ENCODE measurements around the gene RAN. TPM values are rescaled to one million over a fixed set of nuclear protein-coding genes. Genes with fewer than 3 reads are reported as not detected.

RAN gene
- total RNA-seq, 1 experiment from 2014 or later: 894 TPM

DNA sequence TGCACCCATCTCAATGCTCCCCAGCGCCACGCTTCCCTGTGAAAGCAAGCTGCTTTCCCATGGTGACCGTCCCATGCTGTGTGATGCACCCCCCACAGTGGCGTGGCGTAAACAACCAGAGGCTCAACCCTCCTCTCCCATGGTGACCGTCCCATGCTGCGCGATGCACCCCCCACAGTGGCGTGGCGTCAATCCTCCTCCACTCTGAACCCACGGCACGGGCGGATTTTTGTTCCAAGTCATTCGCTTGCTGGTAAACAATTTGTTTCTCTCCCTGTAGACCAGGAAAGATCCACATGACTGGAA is 41.7 kb upstream of the RAN start:
- no peak overlapping the region for H2AFZ ChIP-seq
- H3K79me2 ChIP-seq (ENCODE audit: low read depth): no peaks in the 10 kb centered on the region
- H3K9me3 ChIP-seq (ENCODE audit: insufficient read depth, low read depth): no peaks in the 10 kb centered on the region
- ChIA-PET POLR2A (ENCODE audit: unreplicated experiment) (no interaction called here), CTCF (no interaction called here)
- H3K27ac ChIP-seq: no peak overlapping the region
- no peak overlapping the region for H3K4me3 ChIP-seq
- H3K4me2 ChIP-seq: no peak overlapping the region
- no peaks in the 10 kb centered on the region for H3F3A ChIP-seq (ENCODE audit: insufficient read depth, low read depth)
- H3K9me2 ChIP-seq (ENCODE audit: insufficient read depth): no peaks in the 10 kb centered on the region
- H4K20me1 ChIP-seq (ENCODE audit: insufficient read depth): no peaks in the 10 kb centered on the region
- no TSS peak for BruUV-seq (replicated peaks)
- TF ChIP-seq, protein P1, sequence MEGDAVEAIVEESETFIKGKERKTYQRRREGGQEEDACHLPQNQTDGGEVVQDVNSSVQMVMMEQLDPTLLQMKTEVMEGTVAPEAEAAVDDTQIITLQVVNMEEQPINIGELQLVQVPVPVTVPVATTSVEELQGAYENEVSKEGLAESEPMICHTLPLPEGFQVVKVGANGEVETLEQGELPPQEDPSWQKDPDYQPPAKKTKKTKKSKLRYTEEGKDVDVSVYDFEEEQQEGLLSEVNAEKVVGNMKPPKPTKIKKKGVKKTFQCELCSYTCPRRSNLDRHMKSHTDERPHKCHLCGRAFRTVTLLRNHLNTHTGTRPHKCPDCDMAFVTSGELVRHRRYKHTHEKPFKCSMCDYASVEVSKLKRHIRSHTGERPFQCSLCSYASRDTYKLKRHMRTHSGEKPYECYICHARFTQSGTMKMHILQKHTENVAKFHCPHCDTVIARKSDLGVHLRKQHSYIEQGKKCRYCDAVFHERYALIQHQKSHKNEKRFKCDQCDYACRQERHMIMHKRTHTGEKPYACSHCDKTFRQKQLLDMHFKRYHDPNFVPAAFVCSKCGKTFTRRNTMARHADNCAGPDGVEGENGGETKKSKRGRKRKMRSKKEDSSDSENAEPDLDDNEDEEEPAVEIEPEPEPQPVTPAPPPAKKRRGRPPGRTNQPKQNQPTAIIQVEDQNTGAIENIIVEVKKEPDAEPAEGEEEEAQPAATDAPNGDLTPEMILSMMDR (conservative IDR thresholded peaks at IDR 0.05): no peak
- TF ChIP-seq EZH2 (IDR thresholded peaks at IDR 0.05; ENCODE audit: low read depth): no peak
- peaks cover 4% of the 10 kb centered on the region; the same call in 1 of the 2 replicates for H3K4me1 ChIP-seq (replicated peaks; ENCODE audit: insufficient read depth)
- no peak for DNase-seq
- no peaks in the 10 kb centered on the region for H3K36me3 ChIP-seq (ENCODE audit: low read depth)
- H3K27me3 ChIP-seq (ENCODE audit: insufficient read depth, low read depth): no peaks in the 10 kb centered on the region
- intact Hi-C loops (cut with micrococcal nuclease; ENCODE audit: unreplicated experiment): no loop called here

DNA sequence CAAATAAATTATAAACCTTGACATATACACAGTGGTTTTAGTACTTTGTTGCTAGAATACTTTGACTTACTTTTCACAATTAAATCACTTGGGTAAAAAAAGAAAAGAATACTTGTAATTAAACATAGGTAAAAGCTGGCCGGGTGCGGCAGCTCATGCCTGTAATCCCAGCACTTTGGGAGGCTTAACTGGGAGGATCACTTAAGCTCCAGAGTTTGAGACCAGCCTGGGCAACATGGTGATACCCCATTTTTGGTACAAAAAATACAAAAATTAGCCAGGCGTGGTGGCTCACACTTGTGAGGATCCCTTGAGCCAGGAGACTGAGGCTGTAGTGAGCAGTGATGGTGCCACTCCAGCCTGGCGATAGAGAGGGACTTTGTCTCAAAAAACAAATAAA is 40.6 kb upstream of the RAN start:
- intact Hi-C loops (cut with micrococcal nuclease; ENCODE audit: unreplicated experiment): no loop called here
- H3K4me3 ChIP-seq: no peak overlapping the region
- no peaks in the 10 kb centered on the region for H3K79me2 ChIP-seq (ENCODE audit: low read depth)
- no peak overlapping the region for H2AFZ ChIP-seq
- no peaks in the 10 kb centered on the region for H3F3A ChIP-seq (ENCODE audit: insufficient read depth, low read depth)
- H4K20me1 ChIP-seq (ENCODE audit: insufficient read depth): no peaks in the 10 kb centered on the region
- no TSS peak for BruUV-seq (replicated peaks)
- H3K4me2 ChIP-seq: no peak overlapping the region
- no peaks in the 10 kb centered on the region for H3K9me2 ChIP-seq (ENCODE audit: insufficient read depth)
- TF ChIP-seq EZH2 (IDR thresholded peaks at IDR 0.05; ENCODE audit: low read depth): no peak
- TF ChIP-seq, protein P1 (conservative IDR thresholded peaks at IDR 0.05): no peak
- POLR2A ChIA-PET (ENCODE audit: unreplicated experiment): no interaction called here
- CTCF ChIA-PET: no interaction called here
- peaks cover 4% of the 10 kb centered on the region; the same call in 1 of the 2 replicates for H3K4me1 ChIP-seq (replicated peaks; ENCODE audit: insufficient read depth)
- no peak for DNase-seq
- H3K27ac ChIP-seq: no peak overlapping the region
- H3K9me3 ChIP-seq (ENCODE audit: insufficient read depth, low read depth): no peaks in the 10 kb centered on the region
- H3K36me3 ChIP-seq (ENCODE audit: low read depth): no peaks in the 10 kb centered on the region
- no peaks in the 10 kb centered on the region for H3K27me3 ChIP-seq (ENCODE audit: insufficient read depth, low read depth)

DNA sequence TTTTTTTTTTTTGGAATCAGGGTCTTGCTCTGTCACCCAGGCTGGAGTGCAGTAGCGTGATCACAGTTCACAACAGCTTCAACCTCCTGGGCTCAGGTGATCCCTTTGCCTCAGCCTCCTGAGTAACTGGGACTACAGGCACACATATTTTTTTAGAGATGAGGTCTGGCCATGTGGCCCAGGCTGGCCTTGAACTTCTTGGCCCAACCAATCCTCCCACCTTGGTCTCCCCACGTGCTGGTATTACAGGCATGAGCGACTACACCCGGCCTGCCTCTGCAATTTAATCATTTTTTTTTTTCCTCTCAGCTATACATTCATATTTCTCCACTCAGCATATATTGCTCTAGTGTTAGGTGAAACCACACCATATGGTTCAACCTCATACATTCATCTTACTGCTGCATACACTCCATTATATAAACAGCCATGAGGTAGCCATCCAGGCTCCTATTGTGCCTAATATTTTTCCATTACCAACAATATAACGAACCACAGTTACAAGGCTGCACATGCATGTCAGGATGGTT is 39.9 kb upstream of the RAN start:
- no peak for DNase-seq
- Histone ChIP-seq H3F3A (ENCODE audit: insufficient read depth, low read depth) (no peaks in the 10 kb centered on the region), H3K9me2 (ENCODE audit: insufficient read depth) (no peaks in the 10 kb centered on the region), H3K4me2 (no peak overlapping the region), H2AFZ (no peak overlapping the region), H3K9me3 (ENCODE audit: insufficient read depth, low read depth) (no peaks in the 10 kb centered on the region), H3K79me2 (ENCODE audit: low read depth) (no peaks in the 10 kb centered on the region), H3K4me1 (replicated peaks; ENCODE audit: insufficient read depth) (peaks cover 4% of the 10 kb centered on the region; the same call in 1 of the 2 replicates), H3K36me3 (ENCODE audit: low read depth) (no peaks in the 10 kb centered on the region), H4K20me1 (ENCODE audit: insufficient read depth) (no peaks in the 10 kb centered on the region), H3K27ac (no peak overlapping the region), H3K27me3 (ENCODE audit: insufficient read depth, low read depth) (no peaks in the 10 kb centered on the region), H3K4me3 (no peak overlapping the region)
- BruUV-seq (replicated peaks): no TSS peak
- intact Hi-C loops (cut with micrococcal nuclease; ENCODE audit: unreplicated experiment): no loop called here
- CTCF ChIA-PET: no interaction called here
- TF ChIP-seq, protein P1 (conservative IDR thresholded peaks at IDR 0.05): no peak
- TF ChIP-seq EZH2 (IDR thresholded peaks at IDR 0.05; ENCODE audit: low read depth): no peak
- POLR2A ChIA-PET (ENCODE audit: unreplicated experiment): no interaction called here
